GM19035 (cell line): ENCODE data around the gene ARF1.

Experiments
- ATAC-seq: cut with Tn5 transposase; IDR thresholded peaks from one replicate; pipeline ENCODE4 v1.9.1; 2021; ENCODE audit not compliant: unreplicated experiment

Gene ARF1

GRCh38 chr1:228048659-228049298 is 33.7 kb upstream of the ARF1 start:
- no peak for ATAC-seq

DNA sequence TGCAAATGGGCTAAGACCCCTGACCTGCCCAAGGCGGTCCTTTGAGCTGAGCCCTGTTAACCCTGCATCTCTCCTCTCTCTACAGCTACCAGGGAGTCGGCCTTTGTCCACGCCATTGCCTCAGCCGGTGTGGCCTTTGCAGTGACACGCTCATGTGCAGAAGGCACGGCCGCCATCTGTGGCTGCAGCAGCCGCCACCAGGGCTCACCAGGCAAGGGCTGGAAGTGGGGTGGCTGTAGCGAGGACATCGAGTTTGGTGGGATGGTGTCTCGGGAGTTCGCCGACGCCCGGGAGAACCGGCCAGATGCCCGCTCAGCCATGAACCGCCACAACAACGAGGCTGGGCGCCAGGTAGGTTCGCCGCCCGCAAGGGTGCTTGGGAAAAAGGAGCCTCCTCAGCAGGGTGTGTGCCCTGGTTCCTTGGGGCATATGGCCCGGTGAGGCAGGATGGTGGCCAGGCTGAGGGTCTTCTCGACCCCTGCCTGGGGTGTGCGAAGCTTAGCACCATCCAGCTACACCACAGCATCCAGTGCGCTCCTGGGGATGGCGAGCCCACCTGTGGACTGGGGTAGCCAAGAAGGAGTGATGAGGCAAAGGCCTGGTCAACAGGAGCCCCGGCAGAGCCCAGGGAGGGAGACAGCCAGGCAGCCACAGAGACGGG is 31.8 kb upstream of the ARF1 start:
- ATAC-seq: no peak

GRCh38 chr1:228058172-228058948 is 24.1 kb upstream of the ARF1 start:
- ATAC-seq: no peak

GRCh38 chr1:228058949-228059633 is 23.4 kb upstream of the ARF1 start:
- peak; percentile 31 for ATAC-seq

- peak; percentile 60 for ATAC-seq
Measured at GRCh38 chr1:228059634-228060457, 22.7 kb upstream of the ARF1 start.

DNA sequence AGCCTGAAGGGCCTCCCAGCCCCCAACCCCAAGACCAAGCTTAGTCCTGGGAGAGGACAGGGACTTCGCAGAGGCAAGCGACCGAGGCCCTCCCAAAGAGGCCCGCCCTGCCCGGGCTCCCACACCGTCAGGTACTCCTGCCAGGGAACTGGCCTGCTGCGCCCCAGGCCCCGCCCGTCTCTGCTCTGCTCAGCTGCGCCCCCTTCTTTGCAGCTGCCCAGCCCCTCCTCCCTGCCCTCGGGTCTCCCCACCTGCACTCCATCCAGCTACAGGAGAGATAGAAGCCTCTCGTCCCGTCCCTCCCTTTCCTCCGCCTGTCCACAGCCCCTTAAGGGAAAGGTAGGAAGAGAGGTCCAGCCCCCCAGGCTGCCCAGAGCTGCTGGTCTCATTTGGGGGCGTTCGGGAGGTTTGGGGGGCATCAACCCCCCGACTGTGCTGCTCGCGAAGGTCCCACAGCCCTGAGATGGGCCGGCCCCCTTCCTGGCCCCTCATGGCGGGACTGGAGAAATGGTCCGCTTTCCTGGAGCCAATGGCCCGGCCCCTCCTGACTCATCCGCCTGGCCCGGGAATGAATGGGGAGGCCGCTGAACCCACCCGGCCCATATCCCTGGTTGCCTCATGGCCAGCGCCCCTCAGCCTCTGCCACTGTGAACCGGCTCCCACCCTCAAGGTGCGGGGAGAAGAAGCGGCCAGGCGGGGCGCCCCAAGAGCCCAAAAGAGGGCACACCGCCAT is 21.9 kb upstream of the ARF1 start:
- ATAC-seq: no peak

- ATAC-seq: no peak
Measured at GRCh38 chr1:228061411-228062084, 21.0 kb upstream of the ARF1 start.

GRCh38 chr1:228062085-228062791 is 20.3 kb upstream of the ARF1 start:
- ATAC-seq: no peak

DNA sequence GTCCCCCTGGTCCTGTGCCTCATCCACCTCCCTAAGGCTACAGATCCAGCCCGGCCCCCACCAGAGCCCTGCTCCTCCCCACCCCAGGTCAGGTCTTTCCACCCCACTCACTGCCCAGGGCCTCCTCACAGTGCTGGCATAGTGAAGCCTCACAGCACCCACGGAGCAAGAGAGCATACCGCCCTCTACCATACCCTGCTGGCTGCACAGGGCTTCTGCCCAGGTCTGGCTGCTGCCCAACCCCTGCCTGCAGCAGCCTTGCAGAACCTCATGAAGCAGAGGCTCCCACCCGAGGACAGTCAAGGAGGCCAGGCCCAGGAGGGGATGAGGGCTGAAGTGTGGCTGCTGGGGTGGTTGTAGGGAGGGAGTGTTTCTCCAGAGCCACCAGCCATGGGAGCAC is 19.7 kb upstream of the ARF1 start:
- no peak for ATAC-seq

DNA sequence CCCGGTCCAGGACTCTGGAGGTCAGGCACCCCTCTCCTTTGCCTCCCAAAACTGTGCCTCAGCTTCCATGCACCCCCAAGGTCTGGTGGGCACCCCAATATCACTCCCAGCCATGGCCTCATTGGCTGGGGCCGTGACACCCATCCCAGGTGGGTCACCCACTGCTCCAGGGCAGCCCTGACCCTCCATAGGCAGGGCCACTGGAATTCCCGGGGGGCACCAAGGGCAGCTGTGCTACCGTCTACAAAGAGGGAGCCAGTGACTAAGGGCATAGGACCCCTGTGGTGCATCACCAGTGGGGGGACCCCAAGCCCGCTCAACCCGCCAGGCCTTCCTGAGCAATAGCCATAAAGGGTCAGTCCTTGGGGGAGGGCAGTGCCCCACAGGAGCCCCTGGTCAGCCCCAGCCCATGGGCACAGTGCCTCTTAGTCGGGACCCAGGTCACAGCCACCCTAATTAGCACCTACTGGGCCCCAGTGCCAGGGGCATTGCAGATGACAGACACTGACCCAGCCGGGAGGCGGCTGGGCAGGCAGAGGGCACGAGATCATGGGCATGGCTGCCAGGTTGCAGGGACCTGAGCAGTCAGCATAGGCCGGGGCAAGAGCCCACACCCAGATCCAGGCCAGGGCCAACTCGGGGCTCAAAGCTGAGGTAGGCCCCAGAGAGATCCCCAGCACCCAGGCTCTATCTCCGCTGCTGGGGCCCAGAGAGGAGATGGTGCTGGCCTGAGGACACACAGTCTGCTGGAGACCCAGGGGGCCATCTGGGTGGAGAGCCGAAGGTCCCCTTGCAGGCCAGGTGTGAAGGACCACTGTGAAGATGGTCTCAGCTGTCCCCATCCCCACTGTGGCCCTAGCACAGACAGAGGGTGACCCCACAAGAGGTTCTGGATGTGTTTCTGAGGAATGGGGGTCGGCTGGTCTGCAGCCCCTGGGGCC is 19.0 kb upstream of the ARF1 start:
- no peak for ATAC-seq

GRCh38 chr1:228064296-228064695 is 18.2 kb upstream of the ARF1 start:
- no peak for ATAC-seq

DNA sequence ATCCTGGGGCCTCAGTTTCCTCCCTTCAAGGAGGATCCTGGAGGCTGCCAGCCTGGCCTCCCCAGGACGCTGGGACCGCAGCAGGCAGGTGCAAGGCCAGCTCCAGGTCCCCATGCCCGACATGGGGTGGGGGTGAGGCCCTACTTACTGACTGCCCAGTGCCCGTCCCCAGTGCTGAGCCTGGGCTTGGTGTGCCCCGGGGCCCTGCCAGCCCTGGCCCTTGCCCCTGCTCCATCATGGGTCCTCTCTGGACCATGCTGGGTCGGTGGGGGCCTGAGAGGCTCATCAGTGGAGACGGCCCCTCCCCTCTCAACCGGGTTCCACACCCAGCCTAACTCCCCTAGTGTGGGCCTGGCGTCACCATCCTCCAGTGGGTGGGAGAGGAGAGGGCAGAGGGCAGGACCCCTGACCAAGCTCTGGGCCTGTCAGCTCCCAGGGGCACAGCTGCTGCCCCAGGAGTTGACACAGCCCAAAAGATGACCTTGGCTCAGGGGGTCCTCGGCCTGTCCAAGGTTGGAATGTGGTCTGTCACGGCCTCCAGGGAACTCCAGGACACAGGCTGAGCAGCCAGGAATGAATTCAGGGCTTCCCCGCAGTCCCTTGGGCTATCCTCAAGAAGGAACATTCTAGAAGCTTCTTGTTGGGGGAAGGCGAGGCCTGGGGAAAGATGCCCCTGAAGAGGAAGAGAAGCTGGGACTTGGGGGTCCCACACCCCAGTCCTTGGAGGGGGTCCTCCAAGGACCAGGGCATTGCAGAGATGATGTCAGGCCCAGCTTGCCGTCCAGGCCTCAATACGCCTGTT is 17.6 kb upstream of the ARF1 start:
- no peak for ATAC-seq

DNA sequence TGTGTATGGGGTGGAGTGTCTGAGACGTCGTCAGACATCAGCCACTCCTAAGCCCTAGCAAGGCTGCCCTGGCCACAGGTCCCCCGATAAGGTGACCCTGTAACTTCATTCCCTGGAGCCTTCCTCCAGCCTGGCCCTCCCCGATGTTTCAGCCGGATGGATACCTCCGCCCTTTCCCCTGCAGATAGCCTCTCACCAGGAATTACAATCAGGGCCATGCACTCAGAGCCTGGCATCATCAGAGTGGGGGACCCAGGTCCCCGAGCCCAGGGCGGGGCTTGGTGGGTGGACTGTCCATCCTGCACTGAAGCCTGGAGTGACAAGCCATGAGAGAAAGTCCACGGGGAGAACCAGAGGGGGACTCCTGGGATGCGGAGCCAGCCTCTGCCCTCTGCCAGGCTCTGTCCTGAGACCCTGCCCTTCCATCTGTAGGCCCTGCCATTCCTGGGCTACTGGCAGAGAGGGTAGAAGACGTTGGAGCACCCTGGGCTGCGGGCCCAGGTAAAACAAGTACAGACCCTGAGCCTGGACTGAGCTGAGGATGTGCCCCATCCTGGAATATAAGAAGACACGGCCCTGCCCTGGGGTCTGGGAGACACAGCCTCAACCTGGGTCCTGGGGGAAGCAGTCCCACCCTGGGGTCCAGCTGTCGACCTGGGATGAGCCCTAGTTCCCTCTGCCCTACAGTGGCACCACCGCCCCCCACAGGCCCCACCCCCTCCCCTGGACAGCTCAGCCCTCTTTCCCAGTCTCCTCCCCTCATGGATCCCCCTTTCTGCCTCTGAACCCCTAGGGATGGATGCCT is 16.8 kb upstream of the ARF1 start:
- ATAC-seq: no peak

DNA sequence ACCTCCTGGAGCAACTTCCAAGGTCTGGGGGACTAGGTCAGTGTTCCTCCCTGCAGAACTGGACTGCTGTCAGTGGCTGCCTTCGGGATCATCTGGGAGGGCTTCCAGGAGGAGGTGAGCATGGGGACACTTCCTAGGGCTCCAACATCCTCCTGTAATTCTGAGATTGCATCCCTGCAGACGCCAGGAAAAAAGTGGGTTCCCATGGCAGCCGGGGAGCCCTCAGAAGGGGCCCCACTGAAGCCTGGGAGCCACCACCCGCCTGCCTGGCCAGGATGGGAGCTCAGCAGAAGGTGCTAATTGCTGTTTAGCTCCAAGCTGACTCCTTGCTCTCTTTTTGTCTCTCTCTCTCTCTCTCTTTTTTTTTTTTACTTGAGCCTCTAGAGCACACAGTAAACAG is 16.1 kb upstream of the ARF1 start:
- no peak for ATAC-seq

GRCh38 chr1:228066891-228067654 is 15.4 kb upstream of the ARF1 start:
- ATAC-seq: no peak
